Amniotic epithelial cell (primary cell): ENCODE measurements around the gene CENPK.
A peak's percentile ranks its signal among the peaks of the same experiment; 100 is the strongest.
"Not testable (repeated sequence)": the region's sequence is repeated elsewhere in the genome, so short reads cannot be mapped to it uniquely, and the experiment has no call there.

Experiments
- DNase-seq: peaks from one replicate; pipeline ENCODE4 v3.0.0-alpha.2; 2010; ENCODE audit warnings: low read depth

The CENPK gene

DNA sequence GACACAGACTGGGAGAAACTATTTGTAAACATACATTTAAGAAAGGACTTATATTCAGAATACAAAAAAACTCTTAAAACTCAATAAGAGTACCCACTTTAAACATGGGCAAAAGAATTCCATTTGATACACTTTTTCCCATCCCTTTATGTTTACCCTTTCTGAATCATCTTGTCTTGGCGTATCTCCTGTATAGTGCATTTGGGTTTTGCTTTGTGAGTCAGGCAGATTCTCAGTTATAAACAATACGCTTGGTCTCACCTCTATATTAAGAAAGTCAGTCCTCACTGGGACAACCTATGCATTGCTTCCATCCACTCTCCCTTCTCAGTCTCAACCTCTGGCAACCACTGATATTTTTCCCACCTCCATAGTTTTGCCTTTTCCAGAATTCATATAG lies 54.0 kb downstream of the CENPK start:
- no peak for DNase-seq

DNA sequence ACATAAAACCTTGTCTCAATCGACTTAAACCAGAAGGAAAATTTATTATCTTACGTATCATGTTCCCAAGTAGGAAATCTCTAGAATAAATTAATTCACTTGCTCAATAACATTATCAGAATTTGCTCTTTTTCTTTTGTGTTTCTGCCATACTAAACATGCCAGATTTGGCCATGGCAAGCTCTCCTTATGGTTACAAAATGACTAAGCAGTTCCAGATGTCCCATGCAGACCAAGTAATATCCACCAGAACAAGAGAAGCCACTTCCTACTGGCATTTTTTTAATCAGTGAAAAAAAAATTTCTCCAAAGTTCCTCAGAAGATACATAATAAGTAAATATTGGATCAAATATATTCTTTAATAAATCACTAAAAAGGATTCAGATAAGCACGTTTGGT lies 56.0 kb downstream of the CENPK start:
- DNase-seq = peak; percentile 11

DNA sequence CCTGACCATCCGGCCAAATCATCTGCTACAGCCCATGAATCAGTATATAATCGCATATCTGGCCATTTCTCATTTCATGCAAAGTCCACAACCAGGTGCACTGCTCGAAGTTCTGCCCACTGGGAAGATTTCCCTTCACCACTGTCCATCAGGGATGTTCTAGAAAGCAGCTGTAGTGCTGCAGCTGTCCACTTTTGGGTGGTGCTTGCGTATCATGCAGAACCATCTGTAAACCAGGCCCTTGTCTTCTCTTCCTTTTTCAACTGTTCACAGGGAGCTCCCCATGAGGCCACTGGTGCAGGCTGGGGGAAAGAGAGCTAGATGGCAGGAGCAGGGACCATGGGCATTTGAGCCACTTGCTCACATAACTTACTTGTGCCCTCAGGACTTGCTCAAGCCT lies 73.8 kb downstream of the CENPK start:
- no peak for DNase-seq

DNA sequence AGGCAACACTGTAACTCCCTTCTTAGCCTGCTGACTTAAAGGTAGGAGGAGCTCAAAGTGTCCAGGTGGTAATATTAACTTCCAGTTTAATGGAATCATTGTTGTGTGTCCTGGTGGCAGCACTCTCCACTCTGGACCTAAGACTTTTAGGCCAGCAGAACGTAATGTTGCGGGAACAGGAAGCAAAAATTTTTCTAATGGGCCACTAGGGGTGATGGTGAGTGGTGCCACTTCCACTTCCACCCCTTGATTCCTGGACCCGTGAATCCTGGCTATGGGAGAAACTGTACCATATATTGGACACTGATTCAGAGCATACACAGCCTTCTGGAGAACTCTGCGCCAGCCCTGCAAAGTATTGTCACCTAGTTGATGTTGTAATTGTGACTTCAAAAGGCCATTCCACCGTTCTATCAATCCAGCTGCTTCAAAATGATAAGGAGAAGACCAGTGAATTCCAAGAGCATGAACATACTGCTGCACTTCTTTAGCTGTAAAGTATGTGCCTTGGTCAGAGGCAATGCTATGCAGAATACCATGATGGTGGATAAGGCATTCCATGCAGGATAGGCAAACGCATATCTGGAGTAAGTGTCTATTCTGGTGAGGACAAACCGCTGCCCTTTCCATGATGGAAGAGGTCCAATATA lies 74.8 kb downstream of the CENPK start:
- DNase-seq = not testable (repeated sequence)

GRCh38 chr5:65486803-65487202 lies 76.2 kb downstream of the CENPK start:
- not testable (repeated sequence) for DNase-seq

GRCh38 chr5:65485405-65485804 lies 77.6 kb downstream of the CENPK start:
- no peak for DNase-seq

GRCh38 chr5:65483546-65484346 lies 79.2 kb downstream of the CENPK start:
- DNase-seq = peak; percentile 86

DNA sequence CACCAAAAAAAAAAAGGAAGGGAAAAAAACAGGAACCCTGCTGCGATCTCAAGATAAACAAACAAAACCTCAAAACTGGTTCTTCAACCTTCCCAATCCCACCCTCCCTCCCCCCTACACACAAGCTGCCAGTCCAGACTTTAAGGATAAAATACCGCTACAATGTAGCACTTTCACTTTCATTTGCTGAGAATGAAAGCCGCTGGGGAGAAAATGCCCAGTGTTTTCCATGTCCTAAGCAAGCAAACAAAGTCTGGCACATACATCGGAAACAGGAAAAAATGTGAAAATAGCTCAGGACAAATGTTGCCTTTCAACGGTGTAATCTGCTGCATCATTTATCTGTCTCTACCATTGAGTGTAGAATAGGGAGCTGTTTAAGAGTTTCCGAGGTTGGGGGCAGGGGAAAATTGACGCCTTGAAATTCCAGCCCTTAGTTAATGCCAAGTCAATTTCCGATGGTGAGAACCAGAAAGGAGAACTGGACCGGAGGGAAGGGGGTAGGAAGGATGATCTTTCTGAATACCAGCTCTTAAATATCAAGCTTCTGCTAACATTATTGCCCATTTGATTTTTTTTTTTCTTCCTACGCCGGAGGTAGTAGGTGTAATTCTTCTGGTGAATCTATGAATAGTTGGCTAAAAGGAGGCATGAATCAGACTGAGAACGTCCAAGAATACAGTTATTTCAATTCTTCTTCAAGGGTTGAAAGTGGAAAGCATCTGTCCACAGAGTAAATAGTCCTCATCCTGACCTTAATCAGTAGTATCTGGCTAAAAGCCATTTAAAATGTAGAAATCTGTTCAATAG lies 80.0 kb downstream of the CENPK start:
- DNase-seq = peak; percentile 74

- peak; percentile 61 for DNase-seq
Measured at GRCh38 chr5:65482296-65482735, 80.7 kb downstream of the CENPK start.

DNA sequence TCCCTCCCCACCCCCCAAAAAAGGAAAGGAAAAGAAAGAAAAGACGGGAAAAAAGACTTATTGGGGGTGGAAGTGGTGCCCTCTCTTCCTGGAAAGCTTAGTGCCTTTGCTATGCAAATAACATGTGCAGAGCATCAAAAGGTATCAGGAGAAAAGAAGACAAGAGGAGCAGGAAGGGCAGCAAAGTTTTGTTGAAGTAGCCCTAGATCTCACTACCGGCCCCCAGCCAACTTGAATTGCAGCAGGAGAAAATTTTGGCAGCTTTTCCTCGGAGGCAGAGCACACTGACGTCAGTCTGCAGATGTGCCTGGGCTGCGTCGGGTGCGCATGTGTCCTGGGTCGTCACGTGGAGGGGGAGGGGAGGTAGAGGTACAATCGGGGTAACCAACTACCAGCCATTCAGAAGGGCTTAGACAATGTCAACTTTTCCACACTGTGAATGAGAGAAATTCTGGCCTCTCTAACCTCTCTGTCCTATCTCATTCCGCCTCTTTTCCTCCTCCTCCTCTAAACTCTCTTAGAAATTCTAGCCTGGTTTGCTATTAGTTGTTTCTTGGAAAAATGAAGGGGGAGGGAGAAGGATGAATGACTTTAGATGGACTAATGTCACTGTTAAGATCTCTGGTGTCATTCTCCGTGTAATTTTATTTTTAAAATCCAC lies 81.2 kb downstream of the CENPK start, which contains the start of gene ADAMTS6:
TSS of gene ADAMTS6 (minus strand) at position 286 of the 661 bp plus-strand sequence. CDS start 8,247 bp downstream, outside the sequence.
- peak; percentile 97 for DNase-seq

DNA sequence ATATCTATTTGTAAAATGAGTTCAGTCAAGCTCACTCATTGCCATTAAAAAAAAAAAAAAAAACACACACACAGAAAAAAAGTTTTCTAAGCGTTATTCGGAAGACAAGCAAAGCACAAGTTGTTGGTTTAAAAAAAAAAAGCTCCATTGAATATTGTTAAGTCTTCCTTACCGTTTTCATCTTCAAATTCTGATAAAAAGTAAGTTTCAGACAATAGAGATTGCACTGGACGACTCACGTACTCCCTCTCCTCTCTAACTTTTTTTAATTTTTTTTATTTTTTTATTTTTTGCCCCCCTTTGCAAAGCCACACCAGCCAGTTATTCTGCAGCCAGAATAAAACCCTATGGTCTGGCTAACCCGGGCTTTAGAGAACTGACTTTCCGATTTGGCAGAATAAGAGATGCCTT lies 81.8 kb downstream of the CENPK start:
- peak; percentile 17 for DNase-seq

GRCh38 chr5:65480306-65480865 lies 82.6 kb downstream of the CENPK start:
- DNase-seq = peak; percentile 88

DNA sequence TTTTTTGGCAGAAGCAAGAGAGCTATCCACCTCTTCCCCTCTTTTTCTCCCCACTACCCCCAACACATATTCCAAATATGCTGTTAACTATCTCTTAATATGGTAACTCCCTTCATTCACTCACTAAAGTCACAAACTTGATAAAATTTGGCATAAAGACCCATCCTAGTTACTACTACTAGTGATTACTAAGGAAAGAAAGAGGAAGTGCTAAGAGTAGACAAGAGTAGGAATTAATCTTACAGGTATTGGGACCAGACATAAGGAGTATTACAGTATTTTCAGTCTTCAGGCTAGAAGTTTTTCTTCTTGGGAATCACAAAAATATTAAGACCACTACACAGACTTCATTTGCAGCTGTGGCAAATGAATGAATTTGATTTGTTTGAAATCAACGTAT lies 83.4 kb downstream of the CENPK start:
- no peak for DNase-seq

DNA sequence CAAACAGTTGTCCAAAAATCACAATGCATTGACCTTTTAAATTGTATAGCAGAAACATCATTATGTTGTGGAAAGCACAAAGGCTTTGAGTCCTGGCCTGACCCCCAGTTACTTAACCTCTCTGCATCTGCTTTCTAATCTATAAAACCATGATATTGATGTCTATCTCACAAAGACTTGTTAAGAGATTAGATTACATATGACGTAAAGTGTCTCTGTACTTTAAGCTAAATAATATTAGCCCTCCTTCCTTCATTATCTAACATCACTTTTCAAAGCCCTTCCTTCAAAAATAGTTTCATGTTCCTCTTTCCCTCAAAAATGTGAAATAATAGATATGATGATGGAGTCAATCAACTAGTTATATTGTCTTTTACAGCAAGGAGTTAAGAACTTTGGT lies 84.6 kb downstream of the CENPK start:
- DNase-seq = peak; percentile 21

DNA sequence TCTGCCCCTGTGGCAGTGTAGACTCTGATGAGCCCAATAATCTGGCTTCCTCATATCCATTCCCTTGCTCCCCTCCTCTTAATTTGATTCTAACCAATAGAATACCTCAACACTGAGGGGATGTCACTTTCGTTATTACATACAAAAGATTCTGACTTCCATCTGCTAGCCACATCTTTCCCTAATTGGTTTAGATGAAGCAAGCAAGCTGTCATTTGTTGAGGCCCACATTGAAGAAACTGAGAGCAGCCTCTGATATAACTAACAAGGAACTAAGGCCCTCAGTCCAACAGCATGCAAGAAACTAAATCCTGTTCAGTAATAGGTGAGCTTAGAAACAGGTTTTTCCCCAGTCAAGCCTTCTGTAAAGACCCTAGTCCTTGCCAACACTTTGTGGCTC lies 87.1 kb downstream of the CENPK start:
- DNase-seq = no peak

- DNase-seq = no peak
Measured at GRCh38 chr5:65475336-65475735, 87.6 kb downstream of the CENPK start.

DNA sequence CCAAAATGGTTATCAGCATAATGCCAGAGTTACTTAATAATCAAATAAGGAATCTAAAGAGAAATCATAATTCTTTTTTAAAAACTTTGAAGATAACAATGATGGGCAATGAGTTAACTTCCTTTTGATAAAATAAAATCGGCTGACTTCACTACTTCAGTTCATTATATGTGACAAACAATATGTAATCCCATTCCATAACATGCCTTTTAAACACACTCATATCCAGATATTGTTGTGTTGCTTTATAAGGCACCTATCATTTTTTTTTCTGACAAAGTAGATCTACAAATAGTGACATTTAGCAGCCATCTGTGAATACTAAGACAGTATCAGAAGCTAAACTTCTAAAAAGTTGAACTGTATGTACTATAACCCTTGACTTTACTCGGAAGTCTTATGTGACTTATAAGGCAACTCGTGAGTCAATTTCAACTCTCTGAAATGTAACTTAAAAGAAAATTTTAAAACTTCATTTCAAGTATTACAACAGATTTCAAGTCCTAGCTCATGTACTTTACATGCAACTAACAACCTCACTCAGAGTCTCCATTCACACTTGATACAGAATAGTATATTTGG lies 88.7 kb downstream of the CENPK start:
- DNase-seq = no peak

- DNase-seq = no peak
Measured at GRCh38 chr5:65468633-65469032, 94.3 kb downstream of the CENPK start.
